Measurements from ENCODE around the gene ZBTB47. TPM values are rescaled to one million over a fixed set of nuclear protein-coding genes. Genes with fewer than 3 reads are reported as not detected.

The ZBTB47 gene
- polyA plus RNA-seq (5.1 to 10.6 TPM (median 8.0 TPM) in 3 replicates), polyA minus RNA-seq (9.9 to 20.0 TPM (median 18.4 TPM) in 3 replicates)
- 1.1 TPM for polyA plus RNA-seq (2011; ENCODE audit: low read depth)
- polyA plus RNA-seq (2011; cell fraction: cytosol; rRNA removed), result 6.1 and 10.8 TPM in 2 replicates
- polyA plus RNA-seq (2011; cell fraction: nucleus; rRNA removed), result 15.9 and 20.9 TPM in 2 replicates
- 4.6 and 8.5 TPM in 2 replicates for polyA plus RNA-seq (2012; ENCODE audit: low replicate concordance)
- 15.2 TPM for polyA minus RNA-seq (2011; cell fraction: cytosol; rRNA and poly(A)+ RNA removed)
- polyA minus RNA-seq (2011; cell fraction: nucleus; rRNA and poly(A)+ RNA removed), result 13.5 and 13.7 TPM in 2 replicates

GRCh38 chr3:42653560-42654330, at the start of gene ZBTB47:
Gene ZBTB47, plus strand, starts transcription at chr3:42653697. Its CDS starts 4,659 bp downstream, at chr3:42658356.
- Histone ChIP-seq H4K20me1 (ENCODE audit: control insufficient read depth, extremely low read depth, insufficient read depth, low read length) (peaks cover 6% of the 10 kb centered on the region), H3K27me3 (ENCODE audit: control insufficient read depth, extremely low read depth, insufficient read depth, low read length) (no peaks in the 10 kb centered on the region), H3K4me3 (ENCODE audit: control insufficient read depth in 2 of 3, extremely low read depth in 1 of 3, insufficient read depth in 2 of 3, low read depth in 1 of 3, low read length in 3 of 3) (peak within 1 kb of the TSS; percentile 60 to 80 (median 74)), H3K4me1 (ENCODE audit: control insufficient read depth, extremely low read depth, insufficient read depth, low read length) (peaks cover 43% of the 10 kb centered on the region), H3K9ac (ENCODE audit: control insufficient read depth, extremely low read depth, insufficient read depth, low read length) (peak within 1 kb of the TSS; percentile 79), H3K27ac (ENCODE audit: control insufficient read depth, insufficient read depth, low read length) (peak within 1 kb of the TSS; percentile 79), H3K79me2 (ENCODE audit: control insufficient read depth, insufficient read depth, low read length) (peaks cover 14% of the 10 kb centered on the region), H3K36me3 (ENCODE audit: control insufficient read depth in 2 of 2, extremely low read depth in 1 of 2, insufficient read depth in 2 of 2, low read length in 2 of 2) (peaks cover 6 to 8% of the 10 kb centered on the region in 2 experiments), H3K9me3 (ENCODE audit: control insufficient read depth, low read depth, low read length) (no peaks in the 10 kb centered on the region), H3K9me1 (ENCODE audit: control insufficient read depth, extremely low read depth, insufficient read depth, low read length) (peaks cover 7% of the 10 kb centered on the region), H2AFZ (ENCODE audit: control insufficient read depth, low read length) (peak within 1 kb of the TSS; percentile 66), H3K4me2 (ENCODE audit: control insufficient read depth, extremely low read depth, insufficient read depth, low read depth, low read length) (peak within 1 kb of the TSS; percentile 83)
- dilution Hi-C loops (cut with MboI; ENCODE audit: extremely low pct_ligation_motif_present, low sequenced_read_pairs), result no loop called here
- FAIRE-seq (no peak), DNase-seq (ENCODE audit: low read depth, low spot score) (no peak)
- TF ChIP-seq CTCF (optimal IDR thresholded peaks at IDR 0.05 in 1 of 3, IDR thresholded peaks at IDR 0.05 in 1 of 3, conservative IDR thresholded peaks at IDR 0.05 in 1 of 3; ENCODE audit: extremely low read depth in 1 of 3, insufficient read depth in 2 of 3, low read length in 3 of 3), result no peak
- no peak for TF ChIP-seq EZH2 (IDR thresholded peaks at IDR 0.05; ENCODE audit: low read length)

- Histone ChIP-seq H3K27ac (ENCODE audit: control insufficient read depth, insufficient read depth, low read length) (no peak overlapping the region), H3K4me3 (ENCODE audit: control insufficient read depth in 2 of 3, extremely low read depth in 1 of 3, insufficient read depth in 2 of 3, low read depth in 1 of 3, low read length in 3 of 3) (no peak overlapping the region), H2AFZ (ENCODE audit: control insufficient read depth, low read length) (no peak overlapping the region), H3K9me3 (ENCODE audit: control insufficient read depth, low read depth, low read length) (no peaks in the 10 kb centered on the region), H3K27me3 (ENCODE audit: control insufficient read depth, extremely low read depth, insufficient read depth, low read length) (no peaks in the 10 kb centered on the region), H3K9me1 (ENCODE audit: control insufficient read depth, extremely low read depth, insufficient read depth, low read length) (no peaks in the 10 kb centered on the region), H3K9ac (ENCODE audit: control insufficient read depth, extremely low read depth, insufficient read depth, low read length) (no peak overlapping the region), H3K36me3 (ENCODE audit: control insufficient read depth in 2 of 2, extremely low read depth in 1 of 2, insufficient read depth in 2 of 2, low read length in 2 of 2) (peaks cover 0 to 6% of the 10 kb centered on the region in 2 experiments), H3K4me2 (ENCODE audit: control insufficient read depth, extremely low read depth, insufficient read depth, low read depth, low read length) (no peak overlapping the region), H3K4me1 (ENCODE audit: control insufficient read depth, extremely low read depth, insufficient read depth, low read length) (peaks cover 25% of the 10 kb centered on the region), H3K79me2 (ENCODE audit: control insufficient read depth, insufficient read depth, low read length) (peaks cover 92% of the 10 kb centered on the region), H4K20me1 (ENCODE audit: control insufficient read depth, extremely low read depth, insufficient read depth, low read length) (peaks cover 4% of the 10 kb centered on the region)
- DNase-seq (ENCODE audit: low read depth, low spot score) (no peak), FAIRE-seq (no peak)
- no peak for TF ChIP-seq CTCF (optimal IDR thresholded peaks at IDR 0.05 in 1 of 3, IDR thresholded peaks at IDR 0.05 in 1 of 3, conservative IDR thresholded peaks at IDR 0.05 in 1 of 3; ENCODE audit: extremely low read depth in 1 of 3, insufficient read depth in 2 of 3, low read length in 3 of 3)
- no peak for TF ChIP-seq EZH2 (IDR thresholded peaks at IDR 0.05; ENCODE audit: low read length)
- dilution Hi-C loops (cut with MboI; ENCODE audit: extremely low pct_ligation_motif_present, low sequenced_read_pairs), result no loop called here
These were observed 47.8 kb upstream of the ZBTB47 start for GRCh38 chr3:42605546-42606173.
